Measurements from ENCODE around the gene MEOX2. TPM values are rescaled to one million over a fixed set of nuclear protein-coding genes. Genes with fewer than 3 reads are reported as not detected.

MEOX2 gene
- total RNA-seq, 1 experiment from 2014 or later: not detected

- ChIA-PET CTCF (no interaction called here), RAD21 (ENCODE audit: low non-redundant PET in 1 of 2, low total read pairs in 2 of 2, uncharacterized antibody in 2 of 2, unreplicated experiment in 2 of 2) (no interaction called here), POLR2A (no interaction called here)
- H3K4me2 ChIP-seq (ENCODE audit: low read length): no peak overlapping the region
- no peak overlapping the region for H3K27ac ChIP-seq (ENCODE audit: low read depth, low read length)
- H3K36me3 ChIP-seq (ENCODE audit: control insufficient read depth in 1 of 2, insufficient read depth in 2 of 2, low read length in 2 of 2): no peaks in the 10 kb centered on the region
- peaks cover 4% of the 10 kb centered on the region; the same call in 1 of the 2 replicates for H3K9me2 ChIP-seq (ENCODE audit: insufficient read depth)
- H3K27me3 ChIP-seq (ENCODE audit: insufficient read depth, low read length): no peaks in the 10 kb centered on the region
- no peak overlapping the region for H3K4me3 ChIP-seq (replicated peaks in 1 of 2; ENCODE audit: low read depth in 1 of 2, low read length in 2 of 2)
- H3K9me3 ChIP-seq (ENCODE audit: control insufficient read depth in 1 of 2, insufficient read depth in 1 of 2, low read depth in 1 of 2, low read length in 2 of 2): no peaks in the 10 kb centered on the region
- BruUV-seq (replicated peaks): no TSS peak
- no peak overlapping the region for H3K9ac ChIP-seq (ENCODE audit: low read length)
- no peaks in the 10 kb centered on the region for H3K4me1 ChIP-seq (ENCODE audit: control insufficient read depth in 1 of 2, insufficient read depth in 2 of 2, low read length in 2 of 2)
- intact Hi-C loops (cut with micrococcal nuclease): no loop called here
- no peaks in the 10 kb centered on the region for H3K79me2 ChIP-seq (ENCODE audit: insufficient read depth, low read length)
- no peak overlapping the region for H2AFZ ChIP-seq (ENCODE audit: low read depth, low read length, poor library complexity, severe bottlenecking)
- DNase-seq (ENCODE audit: low read depth, low spot score) (no peak), ATAC-seq (no peak)
- no peaks in the 10 kb centered on the region for H4K20me1 ChIP-seq (ENCODE audit: insufficient read depth)
- TF ChIP-seq CTCF (IDR thresholded peaks at IDR 0.05 in 2 of 3, conservative IDR thresholded peaks at IDR 0.05 in 1 of 3; ENCODE audit: borderline replicate concordance in 1 of 3, insufficient read depth in 1 of 3, low read depth in 2 of 3, low read length in 2 of 3) (0 out of 6 replicates have a peak, but pooled peaks of 2 of the 3 experiments have one; percentile 18 to 26), ATF3 (IDR thresholded peaks at IDR 0.05) (no peak)
These were observed 43.3 kb downstream of the MEOX2 start for GRCh38 chr7:15643000-15643705.

GRCh38 chr7:15628876-15629275 is 57.6 kb downstream of the MEOX2 start:
- ChIA-PET RAD21 (ENCODE audit: low non-redundant PET in 1 of 2, low total read pairs in 2 of 2, uncharacterized antibody in 2 of 2, unreplicated experiment in 2 of 2) (no interaction called here), CTCF (no interaction called here), POLR2A (no interaction called here)
- no peaks in the 10 kb centered on the region for H3K36me3 ChIP-seq (ENCODE audit: control insufficient read depth in 1 of 2, insufficient read depth in 2 of 2, low read length in 2 of 2)
- TF ChIP-seq CBX3 (IDR thresholded peaks at IDR 0.05; ENCODE audit: low read depth) (no peak), ZNF274 (IDR thresholded peaks at IDR 0.05; ENCODE audit: low read depth, low read length) (no peak), EZH2 (IDR thresholded peaks at IDR 0.05) (no peak), CTCF (IDR thresholded peaks at IDR 0.05 in 2 of 3, conservative IDR thresholded peaks at IDR 0.05 in 1 of 3; ENCODE audit: borderline replicate concordance in 1 of 3, insufficient read depth in 1 of 3, low read depth in 2 of 3, low read length in 2 of 3) (no peak), SP1 (IDR thresholded peaks at IDR 0.05; ENCODE audit: low read depth) (no peak), POLR2AphosphoS5 (IDR thresholded peaks at IDR 0.05; ENCODE audit: low read depth, low read length) (no peak), SIN3A (IDR thresholded peaks at IDR 0.05; ENCODE audit: low read depth) (no peak)
- TF ChIP-seq, protein P1, sequence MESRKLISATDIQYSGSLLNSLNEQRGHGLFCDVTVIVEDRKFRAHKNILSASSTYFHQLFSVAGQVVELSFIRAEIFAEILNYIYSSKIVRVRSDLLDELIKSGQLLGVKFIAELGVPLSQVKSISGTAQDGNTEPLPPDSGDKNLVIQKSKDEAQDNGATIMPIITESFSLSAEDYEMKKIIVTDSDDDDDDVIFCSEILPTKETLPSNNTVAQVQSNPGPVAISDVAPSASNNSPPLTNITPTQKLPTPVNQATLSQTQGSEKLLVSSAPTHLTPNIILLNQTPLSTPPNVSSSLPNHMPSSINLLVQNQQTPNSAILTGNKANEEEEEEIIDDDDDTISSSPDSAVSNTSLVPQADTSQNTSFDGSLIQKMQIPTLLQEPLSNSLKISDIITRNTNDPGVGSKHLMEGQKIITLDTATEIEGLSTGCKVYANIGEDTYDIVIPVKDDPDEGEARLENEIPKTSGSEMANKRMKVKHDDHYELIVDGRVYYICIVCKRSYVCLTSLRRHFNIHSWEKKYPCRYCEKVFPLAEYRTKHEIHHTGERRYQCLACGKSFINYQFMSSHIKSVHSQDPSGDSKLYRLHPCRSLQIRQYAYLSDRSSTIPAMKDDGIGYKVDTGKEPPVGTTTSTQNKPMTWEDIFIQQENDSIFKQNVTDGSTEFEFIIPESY (IDR thresholded peaks at IDR 0.05; ENCODE audit: extremely low read depth, insufficient replicate concordance, low read length): no peak
- H3K9me2 ChIP-seq (ENCODE audit: insufficient read depth): 0 out of 2 replicates have a peak, but pooled peaks cover 3% of the 10 kb centered on the region
- H3K27me3 ChIP-seq (ENCODE audit: insufficient read depth, low read length): no peaks in the 10 kb centered on the region
- no peak for DNase-seq (ENCODE audit: low read depth, low spot score)
- no peak for ATAC-seq
- no peaks in the 10 kb centered on the region for H3K79me2 ChIP-seq (ENCODE audit: insufficient read depth, low read length)
- no peaks in the 10 kb centered on the region for H3K4me1 ChIP-seq (ENCODE audit: control insufficient read depth in 1 of 2, insufficient read depth in 2 of 2, low read length in 2 of 2)
- H2AFZ ChIP-seq (ENCODE audit: low read depth, low read length, poor library complexity, severe bottlenecking): no peak overlapping the region
- H3K4me3 ChIP-seq (replicated peaks in 1 of 2; ENCODE audit: low read depth in 1 of 2, low read length in 2 of 2): no peak overlapping the region
- intact Hi-C loops (cut with micrococcal nuclease): no loop called here
- H4K20me1 ChIP-seq (ENCODE audit: insufficient read depth): no peaks in the 10 kb centered on the region
- H3K4me2 ChIP-seq (ENCODE audit: low read length): no peak overlapping the region
- no peak overlapping the region for H3K9ac ChIP-seq (ENCODE audit: low read length)
- no peaks in the 10 kb centered on the region for H3K9me3 ChIP-seq (ENCODE audit: control insufficient read depth in 1 of 2, insufficient read depth in 1 of 2, low read depth in 1 of 2, low read length in 2 of 2)
- BruUV-seq (replicated peaks): no TSS peak
- no peak overlapping the region for H3K27ac ChIP-seq (ENCODE audit: low read depth, low read length)
